Measurements from ENCODE around the gene LMO4. TPM values are rescaled to one million over a fixed set of nuclear protein-coding genes. Genes with fewer than 3 reads are reported as not detected.

LMO4 gene, protein sequence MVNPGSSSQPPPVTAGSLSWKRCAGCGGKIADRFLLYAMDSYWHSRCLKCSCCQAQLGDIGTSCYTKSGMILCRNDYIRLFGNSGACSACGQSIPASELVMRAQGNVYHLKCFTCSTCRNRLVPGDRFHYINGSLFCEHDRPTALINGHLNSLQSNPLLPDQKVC
- 14.0 to 17.7 TPM (median 17.1 TPM) in 5 replicates for total RNA-seq (2022; extraction: Qiagen RNA extraction; ENCODE audit: low read depth)

DNA sequence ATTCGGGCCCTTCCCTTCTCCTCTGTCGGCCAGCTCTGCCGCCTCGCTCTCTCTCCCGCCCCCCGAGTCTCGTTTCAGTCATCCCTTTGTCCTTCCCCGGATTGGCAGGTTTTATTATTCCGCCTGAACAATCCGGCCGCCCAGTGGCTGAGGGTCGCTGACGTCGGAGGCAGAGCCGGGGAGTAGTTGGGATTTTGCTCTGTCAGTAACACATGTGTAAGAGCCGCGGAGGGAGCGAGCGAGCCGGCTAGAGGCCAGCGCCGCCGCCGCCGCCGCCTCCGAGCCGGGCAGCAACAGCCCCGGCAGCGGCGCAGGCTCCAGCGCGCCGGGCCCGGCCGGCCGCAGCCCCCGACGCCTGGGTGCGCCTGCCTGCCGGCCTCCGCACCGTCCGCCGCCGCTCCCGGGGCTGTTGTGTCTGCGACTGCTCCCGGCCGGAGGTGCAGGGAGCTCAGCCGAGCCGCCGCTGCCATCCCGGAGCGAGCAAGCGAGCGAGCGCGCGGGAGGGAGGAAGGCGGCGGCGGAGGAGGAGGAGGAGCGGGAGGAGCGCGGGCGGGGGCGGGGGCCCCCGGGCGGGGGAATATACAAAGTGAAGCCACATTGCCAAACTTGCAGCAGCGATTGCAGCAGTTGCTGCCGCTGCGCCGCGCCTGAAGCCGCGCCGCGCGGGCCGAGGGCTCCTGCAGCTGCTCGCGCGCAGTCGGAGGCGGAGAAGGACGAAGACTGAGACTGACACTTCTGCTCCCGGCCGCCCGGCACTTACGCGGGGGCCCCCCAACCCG is at the start of gene LMO4:
Gene LMO4 (plus strand): TSS at position 609 of the 779 bp plus-strand sequence. CDS start 3,136 bp downstream, outside the sequence.

Data from A549 treated with DMSO at 1 μM for 4 hours (cell line).